Psoas muscle (tissue), 8 donors: ENCODE measurements around the gene RICTOR. TPM values are rescaled to one million over a fixed set of nuclear protein-coding genes. Genes with fewer than 3 reads are reported as not detected.

Source experiments
- ATAC-seq, 4 donors: fragments of 200-7000 bp; cut with Tn5 transposase; one replicate each; pipeline ENCODE4 v1.9.1; 2020; ENCODE audit warnings: moderate library complexity in 3 of 4, mild to moderate bottlenecking in 2 of 4
- DNase-seq, 2 donors: peaks; one replicate each; pipeline ENCODE4 v3.0.0-alpha.2; 2020
- H3K27ac ChIP-seq: fragments of 200-600 bp; one replicate; pipeline ENCODE4 v1.8.0; 2022
- H3K27me3 ChIP-seq, 3 donors: fragments of 200-600 bp in 1 of 3; one replicate each; pipeline versions ENCODE4 v1.6.1 to v1.8.0; 2013 to 2022; ENCODE audit warnings: low read length in 2 of 3, mild to moderate bottlenecking in 2 of 3, moderate library complexity in 1 of 3; ENCODE audit not compliant: insufficient read depth in 3 of 3
- H3K36me3 ChIP-seq, 2 donors: fragments of 200-600 bp in 1 of 2; one replicate each; pipeline versions ENCODE4 v1.6.1 to v1.8.0; 2013 to 2022; ENCODE audit warnings: low read depth in 1 of 2, mild to moderate bottlenecking in 1 of 2, moderate library complexity in 1 of 2; ENCODE audit not compliant: insufficient read depth in 1 of 2
- H3K4me1 ChIP-seq: fragments of 200-600 bp; one replicate; pipeline ENCODE4 v1.8.0; 2022
- H3K4me3 ChIP-seq: fragments of 200-600 bp; one replicate; pipeline ENCODE4 v1.8.0; 2022; ENCODE audit warnings: mild to moderate bottlenecking
- H3K9me3 ChIP-seq: fragments of 200-600 bp; one replicate; pipeline ENCODE4 v1.8.0; 2022
- WGBS, 3 donors: extraction: QIAGEN DNeasy Blood & Tissue Kit; methylation state at CpG; one replicate each; pipeline versions ENCODE4 v1.1.6 to v1.1.7; 2013; 5-methylcytosine and 5-hydroxymethylcytosine counted together
- intact Hi-C, 2 donors: fragments of 100-400 bp; cut with DNase I; formaldehyde crosslinking; loops; one replicate each; pipeline versions ENCODE4 v1.11.0 to v1.14.2; 2022
- polyA plus RNA-seq, 3 donors: library from polyadenylated mRNA; stranded (reverse); fragments of 200-250 nt; gene quantifications; one replicate each; pipeline ENCODE4 v1.2.3, GENCODE V29; 2013
- total RNA-seq, 4 donors: library from RNA; stranded (reverse); fragmentation: NEBNext Ultra II Directional in 2 of 4; extraction: Animal tissue kit (Norgen Biotek cat#: 25700) in 2 of 4; gene quantifications; one replicate each; pipeline versions ENCODE4 v1.2.1 to v1.2.4, GENCODE V29; 2021 to 2023
- TF ChIP-seq, protein P1 (sequence below): fragments of 200-600 bp; IDR thresholded peaks from one replicate; pipeline ENCODE4 v1.8.0; 2022; ENCODE audit warnings: antibody characterized with exemption
- donor health status: healthy with polysubstance abuse.
- donor health status: DM: no; HTN: no; CAD: no; lungs with moderate emphysema.
- donor health status: Bipolar disorder and iron deficiency.
- donor health status: healthy.
- donor health status: DM: yes; HTN: yes; CAD: no.
- donor health status: DM: no; HTN: no; CAD: no.
- donor health status: DM: no; HTN: no; CAD: no.
- donor health status: DM: yes; HTN: yes; CAD: no.

RICTOR gene
- total and polyA plus RNA-seq, 7 donors = 2.7 to 46.7 (median 34.0) TPM

- Histone ChIP-seq H3K36me3 (peaks cover 11 to 45% of the 10 kb centered on the region in 2 donors), H3K9me3 (no peaks in the 10 kb centered on the region), H3K4me1 (no peaks in the 10 kb centered on the region), H3K27me3 (no peaks in the 10 kb centered on the region), H3K4me3 (no peak overlapping the region), H3K27ac (no peak overlapping the region)
- no peak for DNase-seq
- no peak for ATAC-seq
- WGBS, 3 donors = 61 to 69% (median 65%) methylated on average over 2 of the region's 2 CpGs
- TF ChIP-seq, protein P1, sequence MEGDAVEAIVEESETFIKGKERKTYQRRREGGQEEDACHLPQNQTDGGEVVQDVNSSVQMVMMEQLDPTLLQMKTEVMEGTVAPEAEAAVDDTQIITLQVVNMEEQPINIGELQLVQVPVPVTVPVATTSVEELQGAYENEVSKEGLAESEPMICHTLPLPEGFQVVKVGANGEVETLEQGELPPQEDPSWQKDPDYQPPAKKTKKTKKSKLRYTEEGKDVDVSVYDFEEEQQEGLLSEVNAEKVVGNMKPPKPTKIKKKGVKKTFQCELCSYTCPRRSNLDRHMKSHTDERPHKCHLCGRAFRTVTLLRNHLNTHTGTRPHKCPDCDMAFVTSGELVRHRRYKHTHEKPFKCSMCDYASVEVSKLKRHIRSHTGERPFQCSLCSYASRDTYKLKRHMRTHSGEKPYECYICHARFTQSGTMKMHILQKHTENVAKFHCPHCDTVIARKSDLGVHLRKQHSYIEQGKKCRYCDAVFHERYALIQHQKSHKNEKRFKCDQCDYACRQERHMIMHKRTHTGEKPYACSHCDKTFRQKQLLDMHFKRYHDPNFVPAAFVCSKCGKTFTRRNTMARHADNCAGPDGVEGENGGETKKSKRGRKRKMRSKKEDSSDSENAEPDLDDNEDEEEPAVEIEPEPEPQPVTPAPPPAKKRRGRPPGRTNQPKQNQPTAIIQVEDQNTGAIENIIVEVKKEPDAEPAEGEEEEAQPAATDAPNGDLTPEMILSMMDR = no peak
- intact Hi-C loops = loop anchor here (10.0 kb wide), 2 partner anchors 95 to 505 kb away; no protein-coding TSS in a partner anchor
Measured at GRCh38 chr5:38929838-38930237, 144.4 kb downstream of the RICTOR start.

DNA sequence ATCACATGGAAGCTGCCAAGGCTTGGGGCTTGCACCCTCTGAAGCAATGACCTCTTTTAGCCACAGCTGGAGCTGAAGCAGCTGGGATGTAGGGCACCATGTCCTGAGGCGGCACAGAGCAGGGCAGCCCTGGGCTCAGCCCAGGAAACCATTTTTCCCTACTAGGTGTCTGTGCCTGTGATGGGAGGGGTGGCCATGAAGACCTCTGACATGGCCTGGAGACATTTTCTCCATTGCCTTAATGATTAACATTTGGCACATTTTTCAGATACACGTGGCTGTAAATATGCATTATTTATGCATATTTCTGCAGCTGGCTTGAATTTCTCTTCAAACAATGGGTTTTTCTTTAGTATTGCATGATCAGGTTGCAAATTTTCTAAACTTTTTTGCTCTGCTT, 146.7 kb downstream of the RICTOR start:
- 49 to 68% (median 65%) methylated on average over 2 of the region's 2 CpGs for WGBS, 3 donors
- intact Hi-C loops = loop anchor here (10.0 kb wide), 2 partner anchors 93 to 503 kb away; no protein-coding TSS in a partner anchor
- no peaks in the 10 kb centered on the region for H3K9me3 ChIP-seq
- peaks cover 18 to 44% of the 10 kb centered on the region in 2 donors for H3K36me3 ChIP-seq
- ATAC-seq (no peak), DNase-seq (no peak)
- no peak overlapping the region for H3K27ac ChIP-seq
- H3K27me3 ChIP-seq = no peaks in the 10 kb centered on the region
- no peaks in the 10 kb centered on the region for H3K4me1 ChIP-seq
- H3K4me3 ChIP-seq = no peak overlapping the region
- TF ChIP-seq, protein P1 = no peak

DNA sequence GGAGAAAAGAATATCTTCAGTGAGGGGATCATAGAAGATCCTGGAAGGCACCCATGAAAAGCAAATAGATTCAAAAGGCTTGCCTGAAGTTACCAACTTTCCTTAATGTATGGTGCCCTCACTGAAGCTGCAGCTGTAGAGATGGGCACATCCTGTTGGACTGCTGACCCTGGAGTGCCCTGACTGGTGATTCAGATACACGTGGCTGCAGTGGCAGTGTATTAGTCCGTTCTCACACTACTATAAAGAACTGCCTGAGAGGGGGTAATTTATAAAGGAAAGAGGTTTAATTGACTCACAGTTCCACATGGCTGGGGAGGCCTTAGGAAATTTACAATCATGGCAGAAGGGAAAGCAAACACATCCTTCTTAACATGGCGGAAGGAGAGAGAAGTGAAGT, 148.1 kb downstream of the RICTOR start:
- H3K27me3 ChIP-seq = no peaks in the 10 kb centered on the region
- DNase-seq (no peak), ATAC-seq (no peak)
- intact Hi-C loops = loop anchor here (10.0 kb wide), 2 partner anchors 91 to 501 kb away; no protein-coding TSS in a partner anchor
- WGBS, 3 donors = 83 to 88% (median 88%) methylated on average over 3 of the region's 3 CpGs
- no peak overlapping the region for H3K27ac ChIP-seq
- H3K4me3 ChIP-seq = no peak overlapping the region
- TF ChIP-seq, protein P1 = no peak
- H3K4me1 ChIP-seq = no peaks in the 10 kb centered on the region
- H3K9me3 ChIP-seq = no peaks in the 10 kb centered on the region
- H3K36me3 ChIP-seq = peaks cover 18 to 38% of the 10 kb centered on the region in 2 donors

DNA sequence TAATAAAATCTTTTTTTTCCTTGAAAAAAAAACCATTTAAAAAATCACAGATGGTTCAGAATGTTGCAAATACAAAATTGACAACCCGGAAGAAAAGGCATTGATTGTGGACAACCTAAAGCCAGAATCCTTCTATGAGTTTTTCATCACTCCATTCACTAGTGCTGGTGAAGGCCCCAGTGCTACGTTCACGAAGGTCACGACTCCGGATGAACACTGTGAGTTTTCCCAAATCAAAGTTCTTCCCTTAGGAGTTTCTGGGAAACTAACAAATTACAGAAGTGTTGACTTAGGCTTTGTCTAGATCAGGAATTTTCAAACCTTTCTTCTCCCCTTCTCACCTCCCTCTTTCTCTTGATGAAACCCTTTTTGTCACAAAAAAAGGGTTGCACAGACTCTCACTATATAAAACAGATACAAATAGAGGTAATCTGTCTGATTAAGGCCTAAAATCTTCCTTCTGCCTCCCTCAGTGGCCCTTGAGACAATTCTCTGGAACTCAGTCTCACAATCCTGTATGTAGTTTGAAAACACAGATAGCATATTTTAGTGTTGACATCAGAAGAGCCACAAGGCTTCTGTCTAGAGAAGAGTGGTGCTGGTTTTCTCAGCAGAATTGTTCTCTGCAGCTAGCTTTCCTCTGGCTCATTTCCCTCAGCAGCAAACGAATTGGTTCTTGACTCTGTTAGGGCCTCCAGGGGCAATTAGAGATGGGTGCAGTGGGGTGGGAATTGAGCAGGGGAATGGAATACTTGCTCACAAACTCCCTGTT, 148.9 kb downstream of the RICTOR start:
- no peaks in the 10 kb centered on the region for H3K4me1 ChIP-seq
- no peak overlapping the region for H3K27ac ChIP-seq
- H3K9me3 ChIP-seq = no peaks in the 10 kb centered on the region
- intact Hi-C loops = loop anchor here (10.0 kb wide), 2 partner anchors 91 to 501 kb away; no protein-coding TSS in a partner anchor
- ATAC-seq (no peak), DNase-seq (no peak)
- TF ChIP-seq, protein P1 = no peak
- no peak overlapping the region for H3K4me3 ChIP-seq
- 76 to 82% (median 81%) methylated on average over 6 of the region's 6 CpGs for WGBS, 3 donors
- H3K36me3 ChIP-seq = peaks cover 18 to 38% of the 10 kb centered on the region in 2 donors
- H3K27me3 ChIP-seq = no peaks in the 10 kb centered on the region
